Left ventricle myocardium inferior (tissue), 1 donor: ENCODE measurements around the gene MACC1. TPM values are rescaled to one million over a fixed set of nuclear protein-coding genes. Genes with fewer than 3 reads are reported as not detected.
A peak's percentile ranks its signal among the peaks of the same experiment; 100 is the strongest.

Experiments
- DNase-seq: peaks from one replicate; pipeline ENCODE4 v3.0.0-alpha.2; 2020
- H3K27ac ChIP-seq: fragments of 200-600 bp; replicated peaks from 2 replicates; pipeline ENCODE4 v1.8.0; 2021
- H3K27me3 ChIP-seq: fragments of 200-600 bp; 2 replicates; pipeline ENCODE4 v1.8.0; 2021; ENCODE audit warnings: low read depth
- H3K36me3 ChIP-seq: fragments of 200-600 bp; 2 replicates; pipeline ENCODE4 v1.8.0; 2021
- H3K4me1 ChIP-seq: fragments of 200-600 bp; 2 replicates; pipeline ENCODE4 v1.8.0; 2021
- H3K4me3 ChIP-seq: fragments of 200-600 bp; 2 replicates; pipeline ENCODE4 v1.8.0; 2021; ENCODE audit warnings: mild to moderate bottlenecking, moderate library complexity
- H3K9me3 ChIP-seq: fragments of 200-600 bp; replicated peaks from 2 replicates; pipeline ENCODE4 v1.8.0; 2021
- CTCF ChIP-seq: fragments of 200-600 bp; IDR thresholded peaks from 2 replicates; pipeline ENCODE4 v1.8.0; 2021; ENCODE audit warnings: antibody characterized with exemption, mild to moderate bottlenecking, borderline replicate concordance
- intact Hi-C: fragments of 100-400 bp; cut with micrococcal nuclease; formaldehyde crosslinking; loops from one replicate; pipeline ENCODE4 v1.11.0; 2022
- total RNA-seq: library from RNA; stranded (reverse); fragmentation: NEBNext Ultra II Directional; extraction: Animal tissue kit (Norgen Biotek cat#: 25700); gene quantifications from one replicate; pipeline ENCODE4 v1.2.1, GENCODE V29; 2021
- donor health status: DM: no; HTN: yes; CAD: no; lungs with severe emphysema.

The MACC1 gene
- total RNA-seq, 1 donor from 2014 or later, result 0.03 TPM

DNA sequence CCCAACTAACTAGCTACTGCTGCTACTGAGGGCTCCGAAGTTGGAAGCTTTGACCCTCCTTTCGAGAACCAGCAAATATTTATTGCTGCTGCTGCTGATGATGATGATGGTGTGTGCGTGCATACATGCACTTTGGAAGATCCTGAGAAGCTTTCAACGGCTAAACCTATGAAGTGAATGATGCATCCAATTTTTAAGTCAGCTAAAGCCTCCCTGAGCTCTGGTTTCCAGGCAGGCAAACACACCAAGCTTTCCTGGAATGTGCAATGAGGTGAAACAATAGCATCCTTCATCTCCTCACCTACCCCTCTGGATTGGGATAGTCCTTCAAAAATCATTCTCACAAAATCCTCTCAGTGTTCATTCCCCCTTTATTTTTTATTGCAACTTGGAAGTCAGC, 13.9 kb downstream of the MACC1 start:
- intact Hi-C loops, result no loop called here
- Histone ChIP-seq H3K4me1 (peaks cover 5% of the 10 kb centered on the region), H3K27me3 (no peaks in the 10 kb centered on the region), H3K4me3 (no peak overlapping the region), H3K36me3 (no peaks in the 10 kb centered on the region), H3K9me3 (no peaks in the 10 kb centered on the region), H3K27ac (no peak overlapping the region)
- no peak for TF ChIP-seq CTCF
- DNase-seq, result no peak

DNA sequence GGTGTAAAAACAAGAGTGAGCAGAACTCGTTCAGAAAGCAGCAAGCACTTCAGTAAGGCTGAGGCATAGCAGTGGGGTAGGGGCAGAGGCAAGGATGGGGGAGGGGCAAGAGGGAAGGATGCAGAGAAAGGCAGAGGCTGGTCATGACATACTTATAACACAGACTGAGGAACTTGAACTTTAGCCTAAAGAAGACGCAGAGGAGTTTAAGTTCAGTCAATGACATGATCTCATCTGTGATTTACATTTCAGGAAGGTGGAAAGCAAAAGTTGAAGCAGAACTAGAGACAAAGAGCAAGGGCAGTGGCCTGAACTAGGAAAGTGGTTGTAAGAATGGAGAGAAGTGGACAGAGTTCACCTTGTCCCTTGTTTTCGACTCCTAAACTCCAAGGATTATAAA, 15.8 kb downstream of the MACC1 start:
- Histone ChIP-seq H3K4me1 (peaks cover 5% of the 10 kb centered on the region), H3K27me3 (no peaks in the 10 kb centered on the region), H3K27ac (no peak overlapping the region), H3K36me3 (no peaks in the 10 kb centered on the region), H3K9me3 (no peaks in the 10 kb centered on the region), H3K4me3 (no peak overlapping the region)
- intact Hi-C loops, result no loop called here
- no peak for TF ChIP-seq CTCF
- DNase-seq, result no peak

DNA sequence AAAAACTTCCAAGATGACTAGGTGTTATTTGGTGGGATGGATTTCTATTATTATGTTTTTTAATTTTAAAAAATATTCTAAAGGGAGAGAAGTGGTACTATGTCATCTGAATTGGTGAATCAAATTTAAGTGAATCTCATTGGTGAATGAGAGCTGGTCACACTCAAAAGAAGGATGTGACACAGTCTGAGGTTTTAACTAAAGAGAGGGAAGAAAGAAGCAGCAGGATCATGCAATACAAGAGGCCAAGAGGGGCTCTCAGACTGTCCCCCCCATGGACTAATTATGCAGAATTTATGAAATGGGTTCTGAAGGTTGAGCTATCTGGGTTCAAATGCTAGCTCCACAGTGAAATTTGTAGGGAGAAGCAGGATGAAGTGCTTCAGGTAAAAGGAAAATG, 16.2 kb downstream of the MACC1 start:
- H3K36me3 ChIP-seq, result no peaks in the 10 kb centered on the region
- H3K27me3 ChIP-seq, result no peaks in the 10 kb centered on the region
- peaks cover 5% of the 10 kb centered on the region for H3K4me1 ChIP-seq
- TF ChIP-seq CTCF, result no peak
- intact Hi-C loops, result no loop called here
- no peak overlapping the region for H3K27ac ChIP-seq
- H3K9me3 ChIP-seq, result no peaks in the 10 kb centered on the region
- H3K4me3 ChIP-seq, result no peak overlapping the region
- DNase-seq, result no peak

- H3K36me3 ChIP-seq, result no peaks in the 10 kb centered on the region
- H3K27ac ChIP-seq, result no peak overlapping the region
- no peak for DNase-seq
- no peak overlapping the region for H3K4me3 ChIP-seq
- peaks cover 5% of the 10 kb centered on the region for H3K4me1 ChIP-seq
- intact Hi-C loops, result no loop called here
- H3K27me3 ChIP-seq, result no peaks in the 10 kb centered on the region
- H3K9me3 ChIP-seq, result no peaks in the 10 kb centered on the region
- TF ChIP-seq CTCF, result no peak
These were observed 16.8 kb downstream of the MACC1 start for GRCh38 chr7:20200361-20200760.

- H3K9me3 ChIP-seq, result no peaks in the 10 kb centered on the region
- no peak overlapping the region for H3K4me3 ChIP-seq
- intact Hi-C loops, result no loop called here
- H3K27ac ChIP-seq, result no peak overlapping the region
- TF ChIP-seq CTCF, result no peak
- no peaks in the 10 kb centered on the region for H3K27me3 ChIP-seq
- H3K36me3 ChIP-seq, result no peaks in the 10 kb centered on the region
- peaks cover 5% of the 10 kb centered on the region for H3K4me1 ChIP-seq
- peak; percentile 28 for DNase-seq
These were observed 18.0 kb downstream of the MACC1 start for GRCh38 chr7:20199015-20199737.
